PC-9 (cell line): ENCODE data around the gene TM9SF1.

Source experiments
- EZH2 ChIP-seq: fragments of 200-600 bp; sonication (generic); IDR thresholded peaks from 2 replicates; pipeline ENCODE4 v1.8.0; 2017; ENCODE audit warnings: antibody characterized with exemption, low read depth
- TF ChIP-seq, protein P1 (sequence below): fragments of 200-600 bp; sonication (generic); conservative IDR thresholded peaks from 2 replicates; pipeline ENCODE4 v1.6.1; 2017; ENCODE audit warnings: mixed run types, antibody characterized with exemption, mild to moderate bottlenecking, moderate library complexity

DNA sequence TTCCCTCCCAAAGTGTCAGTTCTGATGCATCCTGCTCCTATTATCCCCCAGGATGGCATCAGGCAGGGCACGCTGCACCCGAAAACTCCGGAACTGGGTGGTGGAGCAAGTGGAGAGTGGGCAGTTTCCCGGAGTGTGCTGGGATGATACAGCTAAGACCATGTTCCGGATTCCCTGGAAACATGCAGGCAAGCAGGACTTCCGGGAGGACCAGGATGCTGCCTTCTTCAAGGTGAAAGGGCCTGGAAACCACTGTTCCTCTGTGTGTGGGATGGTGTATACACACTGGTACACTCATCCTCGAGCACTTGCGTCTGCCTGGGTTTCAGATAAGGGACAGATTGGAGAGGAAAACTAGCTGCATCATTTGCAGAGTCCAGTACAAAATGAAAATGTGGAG is 33.1 kb downstream of the TM9SF1 start:
- TF ChIP-seq, protein P1, sequence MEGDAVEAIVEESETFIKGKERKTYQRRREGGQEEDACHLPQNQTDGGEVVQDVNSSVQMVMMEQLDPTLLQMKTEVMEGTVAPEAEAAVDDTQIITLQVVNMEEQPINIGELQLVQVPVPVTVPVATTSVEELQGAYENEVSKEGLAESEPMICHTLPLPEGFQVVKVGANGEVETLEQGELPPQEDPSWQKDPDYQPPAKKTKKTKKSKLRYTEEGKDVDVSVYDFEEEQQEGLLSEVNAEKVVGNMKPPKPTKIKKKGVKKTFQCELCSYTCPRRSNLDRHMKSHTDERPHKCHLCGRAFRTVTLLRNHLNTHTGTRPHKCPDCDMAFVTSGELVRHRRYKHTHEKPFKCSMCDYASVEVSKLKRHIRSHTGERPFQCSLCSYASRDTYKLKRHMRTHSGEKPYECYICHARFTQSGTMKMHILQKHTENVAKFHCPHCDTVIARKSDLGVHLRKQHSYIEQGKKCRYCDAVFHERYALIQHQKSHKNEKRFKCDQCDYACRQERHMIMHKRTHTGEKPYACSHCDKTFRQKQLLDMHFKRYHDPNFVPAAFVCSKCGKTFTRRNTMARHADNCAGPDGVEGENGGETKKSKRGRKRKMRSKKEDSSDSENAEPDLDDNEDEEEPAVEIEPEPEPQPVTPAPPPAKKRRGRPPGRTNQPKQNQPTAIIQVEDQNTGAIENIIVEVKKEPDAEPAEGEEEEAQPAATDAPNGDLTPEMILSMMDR: no peak
- TF ChIP-seq EZH2: no peak
